Vagina (tissue), 2 donors: ENCODE results near the gene DYNC2I2. TPM values are rescaled to one million over a fixed set of nuclear protein-coding genes. Genes with fewer than 3 reads are reported as not detected.

Experiments used
- DNase-seq, 2 donors: peaks; one replicate each; pipeline ENCODE4 v3.0.0-alpha.2; 2017; ENCODE audit errors: extremely low spot score in 2 of 2
- H3K27ac ChIP-seq: fragments of 200-600 bp; sonication (generic); one replicate; pipeline ENCODE4 v1.5.1; 2019
- H3K27me3 ChIP-seq: fragments of 200-600 bp; sonication (generic); one replicate; pipeline ENCODE4 v1.5.1; 2019
- H3K36me3 ChIP-seq, 2 donors: fragments of 200-600 bp; sonication (generic); one replicate each; pipeline ENCODE4 v1.5.1; 2017 to 2019
- H3K4me1 ChIP-seq: fragments of 200-600 bp; sonication (generic); one replicate; pipeline ENCODE4 v1.5.1; 2019
- H3K4me3 ChIP-seq, 2 donors: fragments of 200-600 bp; sonication (generic); 1 replicate in 1 of 2; 2 replicates in 1 of 2; pipeline ENCODE4 v1.5.1; 2016 to 2019
- H3K9me3 ChIP-seq: fragments of 200-600 bp; sonication (generic); one replicate; pipeline ENCODE4 v1.5.1; 2019
- CTCF ChIP-seq, 3 experiments: fragments of 450-650 bp in 2 of 3; fragments of 200-600 bp in 1 of 3; sonication (generic) in 1 of 3; IDR thresholded peaks; one replicate each; pipeline ENCODE4 v1.5.1; 2017 to 2019; ENCODE audit warnings: antibody characterized with exemption in 3 of 3, mild to moderate bottlenecking in 2 of 3, moderate library complexity in 2 of 3
- POLR2A ChIP-seq, 2 donors: fragments of 450-650 bp; IDR thresholded peaks; one replicate each; pipeline ENCODE4 v1.6.1; 2017; ENCODE audit warnings: antibody characterized with exemption in 2 of 2, mild to moderate bottlenecking in 2 of 2, moderate library complexity in 2 of 2
- POLR2AphosphoS5 ChIP-seq, 2 donors: sonication (generic); formaldehyde crosslinking; IDR thresholded peaks; one replicate each; pipeline ENCODE4 v1.9.0; 2017; ENCODE audit warnings: antibody characterized with exemption in 2 of 2, mild to moderate bottlenecking in 2 of 2, low read depth in 1 of 2; ENCODE audit not compliant: insufficient read depth in 1 of 2
- intact Hi-C: fragments of 100-400 bp; cut with DNase I; formaldehyde crosslinking; loops from one replicate; pipeline ENCODE4 v1.15.1; 2023
- total RNA-seq: library from RNA; depleted of rRNA; stranded (reverse); fragments of >200 nt; gene quantifications from one replicate; pipeline ENCODE4 v1.2.3, GENCODE V29; 2016

DYNC2I2 gene
- total RNA-seq, 1 donor from 2014 or later, result 46.9 TPM

GRCh38 chr9:128619127-128619526, 37.5 kb downstream of the DYNC2I2 start:
- H3K27ac ChIP-seq, result no peak overlapping the region
- peaks cover 0 to 95% of the 10 kb centered on the region in 2 donors for H3K36me3 ChIP-seq
- H3K9me3 ChIP-seq, result no peaks in the 10 kb centered on the region
- H3K4me1 ChIP-seq, result no peaks in the 10 kb centered on the region
- H3K4me3 ChIP-seq, result no peak overlapping the region
- no peaks in the 10 kb centered on the region for H3K27me3 ChIP-seq
- TF ChIP-seq CTCF (IDR thresholded peaks at IDR 0.05) (no peak), POLR2AphosphoS5 (IDR thresholded peaks at IDR 0.05; ENCODE audit: insufficient read depth in 1 of 2, low read depth in 1 of 2) (no peak), POLR2A (IDR thresholded peaks at IDR 0.05) (no peak)
- intact Hi-C loops, result no loop called here
- DNase-seq, result no peak

GRCh38 chr9:128617943-128618342, 38.7 kb downstream of the DYNC2I2 start:
- no peaks in the 10 kb centered on the region for H3K4me1 ChIP-seq
- peaks cover 0 to 95% of the 10 kb centered on the region in 2 donors for H3K36me3 ChIP-seq
- DNase-seq, result no peak

GRCh38 chr9:128615571-128615970, 41.1 kb downstream of the DYNC2I2 start:
- TF ChIP-seq POLR2A (IDR thresholded peaks at IDR 0.05) (no peak), CTCF (IDR thresholded peaks at IDR 0.05) (no peak), POLR2AphosphoS5 (IDR thresholded peaks at IDR 0.05; ENCODE audit: insufficient read depth in 1 of 2, low read depth in 1 of 2) (no peak)
- Histone ChIP-seq H3K9me3 (no peaks in the 10 kb centered on the region), H3K4me1 (no peaks in the 10 kb centered on the region), H3K4me3 (no peak overlapping the region), H3K27ac (no peak overlapping the region), H3K27me3 (no peaks in the 10 kb centered on the region), H3K36me3 (peaks cover 5 to 98% of the 10 kb centered on the region in 2 donors)
- DNase-seq, result no peak
- intact Hi-C loops, result no loop called here

More at GRCh38 chr9:128617943-128618342, 38.7 kb downstream of the DYNC2I2 start:
- no peak for TF ChIP-seq POLR2AphosphoS5 (IDR thresholded peaks at IDR 0.05; ENCODE audit: insufficient read depth in 1 of 2, low read depth in 1 of 2)
- no peak for TF ChIP-seq POLR2A (IDR thresholded peaks at IDR 0.05)
- no peak for TF ChIP-seq CTCF (IDR thresholded peaks at IDR 0.05)
- Histone ChIP-seq H3K27ac (no peak overlapping the region), H3K27me3 (no peaks in the 10 kb centered on the region), H3K9me3 (no peaks in the 10 kb centered on the region), H3K4me3 (no peak overlapping the region)
- intact Hi-C loops, result no loop called here

- H3K27ac ChIP-seq, result no peak overlapping the region
- TF ChIP-seq CTCF (IDR thresholded peaks at IDR 0.05), result no peak
- no peak for TF ChIP-seq POLR2AphosphoS5 (IDR thresholded peaks at IDR 0.05; ENCODE audit: insufficient read depth in 1 of 2, low read depth in 1 of 2)
- peaks cover 5 to 98% of the 10 kb centered on the region in 2 donors for H3K36me3 ChIP-seq
- H3K4me1 ChIP-seq, result no peaks in the 10 kb centered on the region
- no peak for DNase-seq
- no peaks in the 10 kb centered on the region for H3K9me3 ChIP-seq
- intact Hi-C loops, result no loop called here
- no peak overlapping the region for H3K4me3 ChIP-seq
- no peaks in the 10 kb centered on the region for H3K27me3 ChIP-seq
These were observed 41.9 kb downstream of the DYNC2I2 start for GRCh38 chr9:128614728-128615127.

GRCh38 chr9:128611600-128612394, 44.9 kb downstream of the DYNC2I2 start:
- DNase-seq, result no peak
- H3K27me3 ChIP-seq, result no peaks in the 10 kb centered on the region
- no peaks in the 10 kb centered on the region for H3K4me1 ChIP-seq
- intact Hi-C loops, result loop anchor here (1.0 kb wide), 1 partner anchor 25 kb away; no protein-coding TSS in a partner anchor
- H3K4me3 ChIP-seq, result no peak overlapping the region
- H3K36me3 ChIP-seq, result peaks cover 10 to 94% of the 10 kb centered on the region in 2 donors
- no peak overlapping the region for H3K27ac ChIP-seq
- TF ChIP-seq POLR2A (IDR thresholded peaks at IDR 0.05), result no peak
- TF ChIP-seq POLR2AphosphoS5 (IDR thresholded peaks at IDR 0.05; ENCODE audit: insufficient read depth in 1 of 2, low read depth in 1 of 2), result no peak
- TF ChIP-seq CTCF (IDR thresholded peaks at IDR 0.05), result no peak
- no peaks in the 10 kb centered on the region for H3K9me3 ChIP-seq
